Esophagus muscularis mucosa (tissue), 4 donors: Measurements from ENCODE around the gene MARK1.

Experiments used
- CTCF ChIP-seq, 3 experiments: fragments of 200-600 bp in 2 of 3; fragments of 450-650 bp in 1 of 3; sonication (generic) in 2 of 3; IDR thresholded peaks; one replicate each; pipeline ENCODE4 v1.5.1; 2017 to 2019; ENCODE audit warnings: antibody characterized with exemption in 3 of 3, mild to moderate bottlenecking in 2 of 3, moderate library complexity in 1 of 3
- EP300 ChIP-seq: sonication (generic); formaldehyde crosslinking; IDR thresholded peaks from one replicate; pipeline ENCODE4 v1.6.1; 2017; ENCODE audit warnings: antibody characterized with exemption
- POLR2A ChIP-seq: fragments of 450-650 bp; IDR thresholded peaks from one replicate; pipeline ENCODE4 v1.6.1; 2017; ENCODE audit warnings: antibody characterized with exemption, moderate library complexity, mild to moderate bottlenecking, low read depth
- POLR2AphosphoS5 ChIP-seq, 2 donors: sonication (generic); formaldehyde crosslinking; IDR thresholded peaks; one replicate each; pipeline ENCODE4 v1.6.1; 2017; ENCODE audit warnings: antibody characterized with exemption in 2 of 2

- no peak for TF ChIP-seq POLR2A
- TF ChIP-seq EP300, result no peak
- no peak for TF ChIP-seq CTCF (IDR thresholded peaks at IDR 0.05)
- no peak for TF ChIP-seq POLR2AphosphoS5 (IDR thresholded peaks at IDR 0.05)
These were observed 149.3 kb downstream of the MARK1 start for GRCh38 chr1:220677251-220677650.
